IgD-negative memory B cell (primary cell): ENCODE data around the gene FRRS1. TPM values are rescaled to one million over a fixed set of nuclear protein-coding genes. Genes with fewer than 3 reads are reported as not detected.

Experiments used
- H3K27ac Mint-ChIP-seq, 3 donors: one replicate each; pipeline ENCODE4 v1.8.0; 2020 to 2022; ENCODE audit warnings: mild to moderate bottlenecking in 3 of 3, mixed read lengths in 3 of 3, moderate library complexity in 1 of 3
- H3K27me3 Mint-ChIP-seq: one replicate; pipeline ENCODE4 v1.8.0; 2021; ENCODE audit warnings: mixed read lengths
- H3K36me3 Mint-ChIP-seq: one replicate; pipeline ENCODE4 v1.8.0; 2020; ENCODE audit warnings: mild to moderate bottlenecking, mixed read lengths
- H3K4me1 Mint-ChIP-seq, 3 donors: one replicate each; pipeline ENCODE4 v1.8.0; 2020 to 2022; ENCODE audit warnings: mixed read lengths in 3 of 3, mild to moderate bottlenecking in 1 of 3
- H3K4me3 Mint-ChIP-seq, 4 donors: one replicate each; pipeline ENCODE4 v1.8.0; 2020 to 2022; ENCODE audit warnings: mild to moderate bottlenecking in 4 of 4, mixed read lengths in 4 of 4, moderate library complexity in 3 of 4
- H3K9me3 Mint-ChIP-seq, 3 donors: one replicate each; pipeline ENCODE4 v1.8.0; 2020 to 2021; ENCODE audit warnings: mixed read lengths in 3 of 3, mild to moderate bottlenecking in 1 of 3
- polyA plus RNA-seq: library from polyadenylated mRNA; unstranded; fragments of 300-500 nt; fragmentation: Illumina TruSeq; gene quantifications from one replicate; pipeline ENCODE4 v1.2.3, GENCODE V29; 2021

Gene FRRS1
- polyA plus RNA-seq, 1 donor from 2014 or later: 0.33 TPM

GRCh38 chr1:99669821-99670220 lies 96.6 kb downstream of the FRRS1 start:
- Mint-ChIP-seq H3K4me1 (no peaks in the 10 kb centered on the region), H3K9me3 (no peaks in the 10 kb centered on the region), H3K27me3 (no peaks in the 10 kb centered on the region), H3K36me3 (no peaks in the 10 kb centered on the region), H3K4me3 (no peak overlapping the region), H3K27ac (no peak overlapping the region)

GRCh38 chr1:99669376-99669775 lies 97.1 kb downstream of the FRRS1 start:
- H3K4me1 Mint-ChIP-seq: no peaks in the 10 kb centered on the region
- no peak overlapping the region for H3K27ac Mint-ChIP-seq
- no peaks in the 10 kb centered on the region for H3K36me3 Mint-ChIP-seq
- no peaks in the 10 kb centered on the region for H3K9me3 Mint-ChIP-seq
- no peak overlapping the region for H3K4me3 Mint-ChIP-seq
- H3K27me3 Mint-ChIP-seq: no peaks in the 10 kb centered on the region

GRCh38 chr1:99665212-99665611 lies 101.2 kb downstream of the FRRS1 start:
- Mint-ChIP-seq H3K4me3 (no peak overlapping the region), H3K27ac (no peak overlapping the region), H3K9me3 (peaks cover 0 to 2% (median 0%) of the 10 kb centered on the region in 3 donors), H3K27me3 (peaks cover 4% of the 10 kb centered on the region), H3K36me3 (no peaks in the 10 kb centered on the region), H3K4me1 (no peaks in the 10 kb centered on the region)

GRCh38 chr1:99663501-99663900 lies 102.9 kb downstream of the FRRS1 start:
- peak overlapping the region in 1 of 3 donors; percentile 59 for H3K27ac Mint-ChIP-seq
- H3K4me3 Mint-ChIP-seq: no peak overlapping the region
- H3K27me3 Mint-ChIP-seq: peaks cover 6% of the 10 kb centered on the region
- H3K9me3 Mint-ChIP-seq: peaks cover 0 to 2% (median 0%) of the 10 kb centered on the region in 3 donors
- peaks cover 0 to 1% (median 0%) of the 10 kb centered on the region in 3 donors for H3K4me1 Mint-ChIP-seq
- H3K36me3 Mint-ChIP-seq: no peaks in the 10 kb centered on the region

GRCh38 chr1:99662539-99663080 lies 103.8 kb downstream of the FRRS1 start:
- peaks cover 0 to 1% (median 0%) of the 10 kb centered on the region in 3 donors for H3K4me1 Mint-ChIP-seq
- H3K36me3 Mint-ChIP-seq: no peaks in the 10 kb centered on the region
- H3K4me3 Mint-ChIP-seq: no peak overlapping the region
- peaks cover 6% of the 10 kb centered on the region for H3K27me3 Mint-ChIP-seq
- no peak overlapping the region for H3K27ac Mint-ChIP-seq
- peaks cover 0 to 2% (median 0%) of the 10 kb centered on the region in 3 donors for H3K9me3 Mint-ChIP-seq

- no peak overlapping the region for H3K4me3 Mint-ChIP-seq
- no peak overlapping the region for H3K27ac Mint-ChIP-seq
- H3K36me3 Mint-ChIP-seq: no peaks in the 10 kb centered on the region
- H3K27me3 Mint-ChIP-seq: peaks cover 6% of the 10 kb centered on the region
- peaks cover 0 to 1% (median 0%) of the 10 kb centered on the region in 3 donors for H3K4me1 Mint-ChIP-seq
- H3K9me3 Mint-ChIP-seq: peaks cover 0 to 2% (median 0%) of the 10 kb centered on the region in 3 donors
These were observed 104.7 kb downstream of the FRRS1 start for GRCh38 chr1:99661780-99662179.

GRCh38 chr1:99660496-99660895 lies 105.9 kb downstream of the FRRS1 start:
- Mint-ChIP-seq H3K36me3 (no peaks in the 10 kb centered on the region), H3K27me3 (peaks cover 6% of the 10 kb centered on the region), H3K27ac (no peak overlapping the region), H3K4me1 (peaks cover 0 to 1% (median 0%) of the 10 kb centered on the region in 3 donors), H3K4me3 (no peak overlapping the region), H3K9me3 (peaks cover 0 to 2% (median 0%) of the 10 kb centered on the region in 3 donors)

- peaks cover 0 to 1% (median 0%) of the 10 kb centered on the region in 3 donors for H3K4me1 Mint-ChIP-seq
- peaks cover 0 to 2% (median 0%) of the 10 kb centered on the region in 3 donors for H3K9me3 Mint-ChIP-seq
- H3K36me3 Mint-ChIP-seq: no peaks in the 10 kb centered on the region
- no peak overlapping the region for H3K4me3 Mint-ChIP-seq
- no peak overlapping the region for H3K27ac Mint-ChIP-seq
- peaks cover 6% of the 10 kb centered on the region for H3K27me3 Mint-ChIP-seq
These were observed 106.7 kb downstream of the FRRS1 start for GRCh38 chr1:99659755-99660210.

Other genes starting within 250 kb of the FRRS1 start
- not detected for gene PALMD, start 120.5 kb downstream of the FRRS1 start, polyA plus RNA-seq
- 8.1 TPM for gene AGL, start 83.7 kb upstream of the FRRS1 start, polyA plus RNA-seq
- gene SLC35A3, start 203.4 kb upstream of the FRRS1 start, polyA plus RNA-seq: 11.0 TPM